Neural crest cell (in vitro differentiated cells): ENCODE measurements around the gene ADCY2. TPM values are rescaled to one million over a fixed set of nuclear protein-coding genes. Genes with fewer than 3 reads are reported as not detected.

Experiments
- DNase-seq: peaks from one replicate; pipeline ENCODE4 v3.0.0; 2021; ENCODE audit warnings: low read depth, mixed read lengths, low spot score
- H3K27ac Mint-ChIP-seq: one replicate; pipeline ENCODE4 v1.8.0; 2021; ENCODE audit warnings: mild to moderate bottlenecking, mixed read lengths; ENCODE audit not compliant: unreplicated experiment
- H3K27me3 Mint-ChIP-seq: 2 replicates; pipeline ENCODE4 v1.8.0; 2021; ENCODE audit warnings: low read depth, mild to moderate bottlenecking, mixed read lengths
- H3K36me3 Mint-ChIP-seq: 2 replicates; pipeline ENCODE4 v1.8.0; 2021; ENCODE audit warnings: low read depth, mild to moderate bottlenecking, mixed read lengths
- H3K4me1 Mint-ChIP-seq: 2 replicates; pipeline ENCODE4 v1.8.0; 2021; ENCODE audit warnings: mixed read lengths
- H3K4me3 Mint-ChIP-seq: one replicate; pipeline ENCODE4 v1.8.0; 2021; ENCODE audit warnings: mild to moderate bottlenecking, mixed read lengths
- H3K9me3 Mint-ChIP-seq: 2 replicates; pipeline ENCODE4 v1.8.0; 2021; ENCODE audit warnings: mixed read lengths
- total RNA-seq: library from RNA; stranded (reverse); gene quantifications from 2 replicates; pipeline ENCODE4 v1.2.1, GENCODE V29; 2021
- TF ChIP-seq, protein P1 (sequence below): fragments of 200-600 bp; sonication (generic); conservative IDR thresholded peaks from 2 replicates; pipeline ENCODE4 v1.5.0; 2021; ENCODE audit warnings: antibody characterized with exemption, mild to moderate bottlenecking

Gene ADCY2
- total RNA-seq, 1 donor from 2014 or later, result 3.5 TPM

DNA sequence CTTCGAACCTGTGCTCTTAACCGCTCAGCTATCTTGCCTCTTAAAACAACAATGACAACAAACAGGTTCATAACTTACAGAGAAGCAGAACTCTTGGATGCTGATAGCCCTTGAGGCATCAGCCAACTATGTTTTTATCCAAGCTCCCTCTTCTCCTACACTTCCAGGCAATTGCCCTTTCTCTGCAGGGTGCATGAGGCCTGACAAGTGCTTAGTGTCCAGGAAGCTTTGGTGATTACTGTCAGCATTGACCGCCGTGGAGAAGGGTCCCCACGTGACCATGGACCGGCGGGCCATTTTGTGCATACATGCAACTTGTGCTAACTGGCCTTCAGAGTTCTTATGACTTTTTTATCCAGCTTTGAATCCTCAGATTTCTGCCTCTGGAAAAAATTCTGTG is 71.2 kb downstream of the ADCY2 start:
- H3K27me3 Mint-ChIP-seq, result no peaks in the 10 kb centered on the region
- TF ChIP-seq, protein P1, sequence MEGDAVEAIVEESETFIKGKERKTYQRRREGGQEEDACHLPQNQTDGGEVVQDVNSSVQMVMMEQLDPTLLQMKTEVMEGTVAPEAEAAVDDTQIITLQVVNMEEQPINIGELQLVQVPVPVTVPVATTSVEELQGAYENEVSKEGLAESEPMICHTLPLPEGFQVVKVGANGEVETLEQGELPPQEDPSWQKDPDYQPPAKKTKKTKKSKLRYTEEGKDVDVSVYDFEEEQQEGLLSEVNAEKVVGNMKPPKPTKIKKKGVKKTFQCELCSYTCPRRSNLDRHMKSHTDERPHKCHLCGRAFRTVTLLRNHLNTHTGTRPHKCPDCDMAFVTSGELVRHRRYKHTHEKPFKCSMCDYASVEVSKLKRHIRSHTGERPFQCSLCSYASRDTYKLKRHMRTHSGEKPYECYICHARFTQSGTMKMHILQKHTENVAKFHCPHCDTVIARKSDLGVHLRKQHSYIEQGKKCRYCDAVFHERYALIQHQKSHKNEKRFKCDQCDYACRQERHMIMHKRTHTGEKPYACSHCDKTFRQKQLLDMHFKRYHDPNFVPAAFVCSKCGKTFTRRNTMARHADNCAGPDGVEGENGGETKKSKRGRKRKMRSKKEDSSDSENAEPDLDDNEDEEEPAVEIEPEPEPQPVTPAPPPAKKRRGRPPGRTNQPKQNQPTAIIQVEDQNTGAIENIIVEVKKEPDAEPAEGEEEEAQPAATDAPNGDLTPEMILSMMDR, result no peak
- H3K4me3 Mint-ChIP-seq, result no peak overlapping the region
- DNase-seq, result no peak
- no peak overlapping the region for H3K27ac Mint-ChIP-seq
- H3K4me1 Mint-ChIP-seq, result no peaks in the 10 kb centered on the region
- H3K36me3 Mint-ChIP-seq, result peaks cover 5% of the 10 kb centered on the region
- H3K9me3 Mint-ChIP-seq, result peaks cover 9% of the 10 kb centered on the region

DNA sequence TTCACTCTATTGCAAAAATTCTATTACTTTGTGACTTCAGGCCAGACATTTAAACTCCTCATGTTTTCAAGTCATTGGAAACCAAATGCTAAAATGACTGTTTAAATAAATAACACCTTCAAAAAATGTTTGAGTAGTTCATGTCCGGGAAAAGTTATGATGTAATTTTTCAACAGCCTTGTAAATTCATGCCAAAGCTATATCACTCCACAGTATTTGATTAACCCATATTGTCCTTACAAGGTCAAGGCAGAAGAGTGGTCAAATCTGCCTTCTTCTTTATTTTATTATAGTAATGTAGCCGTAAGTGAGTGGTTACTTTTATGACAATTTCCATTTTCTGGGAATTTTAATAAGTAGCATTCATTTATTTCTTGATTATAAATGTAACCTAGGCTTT is 72.8 kb downstream of the ADCY2 start:
- H3K27me3 Mint-ChIP-seq, result no peaks in the 10 kb centered on the region

DNA sequence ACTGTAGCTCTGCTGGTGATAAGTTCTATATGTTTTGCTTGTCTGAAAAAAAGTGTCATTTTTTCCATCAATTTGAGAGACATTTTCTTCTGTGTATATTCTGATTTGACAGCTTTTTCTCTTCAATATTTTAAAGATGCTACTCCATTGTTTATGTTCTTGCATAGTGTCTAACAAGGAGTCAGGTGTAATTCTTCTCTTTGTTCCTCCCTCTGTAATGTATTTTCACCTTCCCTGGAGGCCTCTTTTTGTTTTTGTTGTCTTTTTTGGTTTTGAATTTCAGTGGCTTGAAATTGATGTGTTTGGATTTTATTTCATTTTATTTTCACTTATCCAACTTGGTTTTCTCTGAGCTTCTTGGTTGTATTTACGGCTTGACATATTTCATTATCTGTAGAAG is 75.8 kb downstream of the ADCY2 start:
- Mint-ChIP-seq H3K4me1 (no peaks in the 10 kb centered on the region), H3K36me3 (peaks cover 8% of the 10 kb centered on the region), H3K9me3 (peaks cover 14% of the 10 kb centered on the region), H3K4me3 (no peak overlapping the region), H3K27ac (no peak overlapping the region), H3K27me3 (no peaks in the 10 kb centered on the region)
- TF ChIP-seq, protein P1, result no peak
- no peak for DNase-seq

More for the DNA sequence above, 72.8 kb downstream of the ADCY2 start:
- TF ChIP-seq, protein P1, result no peak
- Mint-ChIP-seq H3K9me3 (peaks cover 14% of the 10 kb centered on the region), H3K36me3 (peaks cover 8% of the 10 kb centered on the region), H3K4me1 (no peaks in the 10 kb centered on the region), H3K27ac (no peak overlapping the region), H3K4me3 (no peak overlapping the region)
- no peak for DNase-seq

DNA sequence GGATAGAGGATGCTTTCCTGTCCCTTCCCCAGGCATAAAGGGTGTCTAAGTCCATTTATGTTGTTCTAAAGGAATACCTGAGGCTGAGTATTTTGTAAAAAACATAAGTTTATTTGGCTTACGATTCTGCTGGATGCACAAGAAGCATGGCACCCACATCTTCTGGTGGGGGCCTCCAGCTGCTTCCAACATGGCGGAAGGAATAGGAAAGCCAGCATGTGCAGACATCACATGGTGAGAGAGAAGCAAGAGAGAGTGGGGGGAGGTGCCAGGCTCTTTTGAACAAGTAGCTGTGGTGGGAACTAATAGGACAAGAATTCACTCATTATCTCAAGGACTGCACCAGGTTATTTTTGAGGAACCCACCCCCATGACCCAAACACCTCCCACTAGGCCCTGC is 77.2 kb downstream of the ADCY2 start:
- Mint-ChIP-seq H3K4me3 (no peak overlapping the region), H3K27ac (no peak overlapping the region), H3K9me3 (peaks cover 14% of the 10 kb centered on the region), H3K4me1 (no peaks in the 10 kb centered on the region), H3K36me3 (peaks cover 8% of the 10 kb centered on the region), H3K27me3 (no peaks in the 10 kb centered on the region)
- no peak for DNase-seq
- TF ChIP-seq, protein P1, result no peak

DNA sequence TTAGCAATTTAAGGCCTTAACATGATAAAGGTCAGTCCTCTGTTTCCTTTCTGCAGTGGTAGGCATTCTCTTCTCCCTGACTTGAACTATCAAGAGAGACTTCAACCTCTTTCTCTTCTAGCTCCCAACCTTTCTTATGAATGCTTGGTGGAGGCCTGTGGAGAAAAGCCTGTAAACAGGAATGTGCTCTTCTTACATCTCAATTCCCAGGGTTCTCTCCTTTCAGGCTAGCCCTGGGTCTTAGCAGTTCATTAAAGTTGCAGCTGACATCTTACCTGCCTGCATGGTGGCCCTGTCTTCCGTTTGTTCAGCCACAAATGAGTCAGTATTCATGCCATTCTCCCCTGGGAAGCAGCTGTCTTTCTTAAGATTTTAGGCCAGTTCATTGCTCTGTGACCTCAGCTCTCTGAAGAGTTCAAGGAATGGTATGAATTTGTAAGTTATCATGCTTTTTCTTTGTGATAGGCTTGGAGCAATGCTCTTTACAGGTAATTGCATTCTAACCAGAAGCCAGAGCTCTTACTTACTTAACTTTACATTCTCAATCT is 77.8 kb downstream of the ADCY2 start:
- peaks cover 14% of the 10 kb centered on the region for H3K9me3 Mint-ChIP-seq
- no peak overlapping the region for H3K4me3 Mint-ChIP-seq
- peaks cover 8% of the 10 kb centered on the region for H3K36me3 Mint-ChIP-seq
- H3K27ac Mint-ChIP-seq, result no peak overlapping the region
- H3K4me1 Mint-ChIP-seq, result no peaks in the 10 kb centered on the region
- TF ChIP-seq, protein P1, result no peak
- H3K27me3 Mint-ChIP-seq, result no peaks in the 10 kb centered on the region
- DNase-seq, result no peak
